MM.1S (cell line): ENCODE data around the gene ARRDC2.

Experiments
- CTCF ChIP-seq: fragments of 300-600 bp; sonication (generic); IDR thresholded peaks from 2 replicates; pipeline ENCODE4 v1.5.1; 2016; ENCODE audit warnings: antibody characterized with exemption, low read length, mixed read lengths
- EZH2 ChIP-seq: fragments of 300-600 bp; sonication (generic); optimal IDR thresholded peaks from 2 replicates; pipeline ENCODE3; 2017; ENCODE audit warnings: low read depth, mild to moderate bottlenecking, antibody characterized with exemption, low read length, mixed read lengths
- EZH2phosphoT487 ChIP-seq: fragments of 300-600 bp; sonication (generic); IDR thresholded peaks from 2 replicates; pipeline ENCODE4 v1.6.1; 2018; ENCODE audit warnings: antibody characterized with exemption, low read length

- TF ChIP-seq CTCF (peak; percentile 95), EZH2 (no peak), EZH2phosphoT487 (no peak)
Observed at GRCh38 chr19:18058208-18059009, 50.4 kb downstream of the ARRDC2 start.
